Stimulated activated CD8-positive, alpha-beta memory T cell treated with anti-CD3 and anti-CD28 coated beads, Interleukin-15, amount 100 ng/mL, for 1 hour (primary cell): ENCODE measurements around the gene DDX39B.

Experiments
- DNase-seq: peaks from one replicate; pipeline ENCODE4 v3.0.0-alpha.2; 2020; ENCODE audit warnings: low read depth

DDX39B gene

DNA sequence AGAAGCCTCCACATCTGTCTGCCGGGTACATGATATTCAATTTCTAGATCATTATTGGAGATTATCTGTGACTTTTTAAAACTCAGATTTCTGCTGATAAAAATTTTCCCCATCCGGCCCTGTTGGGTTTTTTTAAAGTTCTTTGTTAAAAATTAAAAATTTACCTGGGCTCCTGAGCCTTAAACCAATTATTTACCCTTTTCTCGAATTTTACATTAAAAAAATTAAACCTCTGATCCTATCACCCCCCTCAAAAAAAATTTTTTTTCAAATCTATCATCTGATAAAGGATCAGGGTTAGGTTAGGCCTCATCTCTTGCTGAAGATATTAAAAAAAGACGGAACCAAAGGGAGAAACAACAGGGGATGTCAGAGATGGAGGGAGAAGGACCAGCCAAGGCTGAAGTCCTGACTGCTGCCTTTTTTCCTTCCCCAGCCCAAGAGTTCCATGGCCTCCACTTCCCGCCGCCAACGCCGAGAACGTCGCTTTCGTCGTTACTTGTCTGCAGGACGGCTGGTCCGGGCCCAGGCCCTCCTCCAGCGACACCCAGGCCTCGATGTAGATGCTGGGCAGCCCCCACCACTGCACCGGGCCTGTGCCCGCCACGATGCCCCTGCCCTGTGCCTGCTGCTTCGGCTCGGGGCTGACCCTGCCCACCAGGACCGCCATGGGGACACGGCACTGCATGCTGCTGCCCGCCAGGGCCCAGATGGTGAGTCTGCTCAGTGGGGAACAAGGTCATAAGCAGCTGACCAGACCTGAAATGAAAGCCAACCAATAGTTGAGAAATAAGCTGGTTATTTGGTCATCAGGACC lies 6.1 kb upstream of the DDX39B start:
- DNase-seq, result no peak

DNA sequence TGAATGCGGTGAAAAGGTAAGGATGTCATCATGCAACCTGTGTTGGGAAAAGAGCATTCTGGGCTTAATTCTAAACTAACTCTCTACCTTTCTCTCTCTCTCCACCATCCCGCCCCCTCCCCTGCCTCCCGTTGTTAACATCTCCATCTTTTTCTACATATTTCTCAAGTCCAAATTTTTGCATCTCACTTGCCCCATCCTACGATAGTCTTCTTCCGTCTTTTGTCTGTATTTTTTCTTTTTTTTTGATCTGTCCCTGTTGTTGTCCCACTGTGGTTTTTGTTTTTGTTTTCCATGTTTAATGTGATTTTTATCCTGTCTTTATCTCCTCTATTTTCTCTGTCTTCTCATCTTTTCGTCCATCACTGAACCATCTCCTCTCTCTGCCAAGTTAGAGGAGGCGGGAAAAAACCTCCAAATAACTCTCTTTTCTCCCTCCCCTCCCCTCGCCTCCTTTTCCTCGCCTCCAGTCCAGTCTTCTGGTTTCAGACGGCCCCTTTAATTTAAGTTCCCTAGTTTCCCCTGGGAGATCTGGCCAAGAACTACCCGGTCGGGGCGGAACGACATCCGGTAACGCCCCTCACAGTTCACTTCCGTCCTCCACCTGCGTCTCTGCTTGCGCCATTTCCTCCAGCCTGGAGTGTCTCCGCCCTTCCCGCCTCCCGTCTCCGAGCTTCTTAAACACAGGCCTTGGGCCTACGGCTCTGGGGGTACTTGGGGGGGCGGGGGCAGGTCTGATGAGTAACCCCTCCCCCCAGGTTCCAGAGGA lies 5.3 kb upstream of the DDX39B start, which contains the start of gene NFKBIL1:
Gene NFKBIL1, plus strand, starts transcription at position 651 of the 769 bp plus-strand sequence. Its CDS starts 87 bp downstream, at position 738.
- peak; percentile 80 for DNase-seq

DNA sequence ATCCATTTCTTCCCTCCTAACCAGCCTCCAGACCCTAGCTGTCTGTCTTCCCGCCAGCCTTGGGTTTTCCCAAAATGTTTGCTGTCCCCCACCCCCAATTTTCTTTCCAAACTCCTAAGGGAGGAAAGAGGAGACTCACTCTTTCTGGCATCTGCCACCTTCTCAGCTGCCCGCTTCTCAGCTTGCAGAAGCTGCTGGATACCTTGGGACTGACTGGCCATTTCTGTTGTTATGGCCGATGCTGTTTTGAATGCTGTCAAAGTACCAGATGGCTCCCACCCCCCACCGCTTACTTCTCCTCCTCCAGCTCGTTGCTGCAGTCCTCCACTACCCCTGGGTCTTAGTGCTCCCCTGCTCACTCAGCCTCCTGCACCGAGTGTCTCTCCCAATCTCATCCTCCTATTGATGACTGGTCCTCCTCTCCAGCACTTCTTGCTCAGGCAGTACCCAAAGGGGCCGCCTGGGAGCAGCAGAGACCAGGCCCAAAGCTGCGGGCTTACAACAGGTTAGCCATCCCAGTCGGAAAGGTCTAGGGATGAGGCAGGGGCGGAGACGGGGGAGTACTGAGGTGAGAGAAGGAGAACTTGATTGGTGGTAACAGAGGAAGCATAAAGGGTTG lies 4.6 kb upstream of the DDX39B start, which contains the start of gene ATP6V1G2:
Gene ATP6V1G2, minus strand, starts transcription at position 270 of the 619 bp plus-strand sequence. Its CDS starts 49 bp downstream, at position 221.
- DNase-seq, result peak; percentile 70

DNA sequence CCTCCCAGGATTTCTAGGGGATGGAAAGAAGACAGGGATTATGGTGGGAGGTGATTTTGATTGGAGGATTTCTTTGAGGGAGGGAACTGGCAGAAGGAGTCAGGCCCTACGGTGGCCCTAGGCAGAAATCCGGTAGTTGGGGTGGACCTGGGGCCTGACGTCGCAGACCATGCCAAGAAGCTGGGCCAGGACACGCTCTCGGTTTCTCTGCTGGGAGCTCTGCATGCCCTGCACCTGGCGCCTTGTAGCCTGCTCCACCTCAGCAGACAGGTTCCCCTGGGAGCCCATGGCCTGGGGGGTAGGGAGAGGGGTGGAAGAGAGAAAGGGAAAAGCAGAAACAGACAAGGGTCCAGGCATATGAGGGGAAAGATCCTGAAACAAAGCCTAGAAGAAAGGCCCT lies 3.5 kb upstream of the DDX39B start:
- DNase-seq, result no peak

DNA sequence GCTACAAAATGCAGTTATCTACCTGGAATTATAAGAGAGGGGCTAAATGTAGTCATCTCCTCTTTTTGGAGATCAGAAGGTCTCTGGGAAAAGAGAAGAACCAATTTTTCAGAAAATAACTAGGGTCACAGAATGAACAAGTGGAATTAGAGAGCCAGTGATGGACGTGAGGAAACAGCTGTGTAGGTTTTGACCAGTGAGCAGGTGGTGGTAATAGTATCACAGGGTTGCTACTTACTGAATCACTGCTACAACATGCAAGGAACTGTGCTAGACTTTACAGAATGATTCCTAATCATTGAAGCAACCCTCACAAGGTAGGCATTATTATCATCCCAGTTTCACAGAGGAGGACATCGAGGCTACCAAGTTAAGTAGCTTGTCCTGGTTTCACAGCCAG lies 2.9 kb upstream of the DDX39B start:
- DNase-seq, result no peak

DNA sequence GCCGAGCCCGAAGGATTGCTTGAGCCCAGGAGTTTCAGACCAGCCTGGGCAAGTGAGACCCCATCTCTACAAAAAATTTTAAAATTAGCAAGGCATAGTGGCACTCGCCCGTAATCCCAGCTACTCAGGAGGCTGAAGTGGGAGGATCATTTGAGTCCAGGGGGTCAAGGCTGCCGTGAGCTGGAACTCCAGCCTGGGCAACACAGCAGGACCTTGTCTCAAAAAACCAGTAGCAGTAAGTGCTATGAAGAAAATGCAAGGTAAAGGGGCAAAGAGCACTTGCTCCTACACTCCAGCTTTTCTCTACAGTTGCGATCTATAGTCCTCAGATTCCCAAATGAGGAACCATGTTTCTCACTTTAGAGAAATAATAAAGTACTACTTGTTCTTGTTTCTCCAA lies 1.8 kb upstream of the DDX39B start:
- DNase-seq, result no peak

DNA sequence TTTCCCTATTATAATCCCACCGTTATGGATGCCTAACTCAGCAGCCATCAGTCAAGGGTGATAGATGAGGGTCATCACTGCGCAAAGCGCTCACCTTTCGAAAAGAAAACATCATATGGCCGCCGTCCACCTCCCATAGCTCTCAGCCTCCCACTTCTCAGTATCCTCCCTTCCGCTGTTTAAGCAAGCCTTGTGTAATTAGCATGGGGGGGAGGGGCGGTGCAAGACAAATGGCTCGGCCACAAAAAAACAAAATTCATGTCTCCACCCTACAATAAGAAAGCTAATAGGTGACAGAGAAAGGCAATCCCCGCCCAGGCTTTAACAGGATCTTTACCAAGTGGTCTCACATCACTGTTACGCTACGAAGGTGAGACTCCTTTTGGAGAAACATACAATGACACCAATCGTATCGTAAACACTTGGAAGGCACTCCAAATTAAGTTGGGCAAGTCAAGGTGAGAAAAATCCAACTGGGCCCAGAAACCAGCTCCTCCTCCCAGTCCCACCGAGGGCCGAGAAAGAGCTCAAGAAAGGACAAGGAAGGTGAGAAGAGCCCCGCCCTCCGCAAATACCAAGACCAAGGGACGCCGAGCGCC lies 645 bp downstream of the DDX39B start:
- DNase-seq, result peak; percentile 26

DNA sequence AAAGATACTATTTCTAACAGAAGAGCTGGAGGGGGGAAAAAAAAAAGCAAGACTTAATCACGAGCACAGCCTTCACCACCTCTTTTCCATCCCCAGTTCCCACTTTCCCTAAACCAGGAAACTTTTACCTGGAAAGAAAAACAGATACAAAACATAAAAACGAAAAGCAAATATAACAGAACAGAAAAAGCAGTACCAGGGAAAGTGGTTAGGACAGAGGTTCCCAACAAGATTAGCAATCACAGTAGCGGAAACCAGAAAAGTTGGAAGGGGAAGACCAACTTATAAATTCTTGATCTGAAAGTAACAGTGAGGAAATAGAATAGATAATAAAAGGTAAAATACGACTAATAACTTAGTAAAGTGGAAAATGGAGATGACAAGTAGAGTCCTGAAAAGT lies 1.2 kb downstream of the DDX39B start:
- DNase-seq, result no peak

DNA sequence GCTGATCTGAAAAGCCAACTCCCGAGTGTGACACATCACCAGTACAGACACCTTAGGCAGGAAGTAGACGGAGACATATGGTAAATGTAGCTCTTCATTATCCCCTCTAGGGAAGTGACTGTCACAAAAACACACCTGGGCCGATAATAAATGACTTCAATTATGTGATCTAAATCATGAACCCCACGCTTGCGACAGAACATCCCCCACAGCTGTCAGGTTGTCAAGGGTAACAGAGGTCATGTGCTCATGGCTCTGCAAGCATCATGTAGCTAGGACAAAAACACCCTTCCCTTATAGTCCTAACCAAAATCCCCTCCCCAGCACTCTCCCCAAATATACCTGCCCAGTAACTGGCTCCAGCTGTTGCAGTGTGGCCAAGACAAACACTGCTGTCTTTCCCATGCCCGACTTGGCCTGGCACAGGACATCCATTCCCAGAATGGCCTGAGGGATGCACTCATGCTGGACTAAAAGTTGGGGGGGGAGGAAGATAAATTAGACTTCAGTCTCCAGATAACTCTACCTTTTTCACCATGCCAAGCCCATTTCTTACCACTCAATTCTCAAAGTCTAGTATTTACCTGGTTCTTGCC lies 2.9 kb downstream of the DDX39B start:
- DNase-seq, result no peak

DNA sequence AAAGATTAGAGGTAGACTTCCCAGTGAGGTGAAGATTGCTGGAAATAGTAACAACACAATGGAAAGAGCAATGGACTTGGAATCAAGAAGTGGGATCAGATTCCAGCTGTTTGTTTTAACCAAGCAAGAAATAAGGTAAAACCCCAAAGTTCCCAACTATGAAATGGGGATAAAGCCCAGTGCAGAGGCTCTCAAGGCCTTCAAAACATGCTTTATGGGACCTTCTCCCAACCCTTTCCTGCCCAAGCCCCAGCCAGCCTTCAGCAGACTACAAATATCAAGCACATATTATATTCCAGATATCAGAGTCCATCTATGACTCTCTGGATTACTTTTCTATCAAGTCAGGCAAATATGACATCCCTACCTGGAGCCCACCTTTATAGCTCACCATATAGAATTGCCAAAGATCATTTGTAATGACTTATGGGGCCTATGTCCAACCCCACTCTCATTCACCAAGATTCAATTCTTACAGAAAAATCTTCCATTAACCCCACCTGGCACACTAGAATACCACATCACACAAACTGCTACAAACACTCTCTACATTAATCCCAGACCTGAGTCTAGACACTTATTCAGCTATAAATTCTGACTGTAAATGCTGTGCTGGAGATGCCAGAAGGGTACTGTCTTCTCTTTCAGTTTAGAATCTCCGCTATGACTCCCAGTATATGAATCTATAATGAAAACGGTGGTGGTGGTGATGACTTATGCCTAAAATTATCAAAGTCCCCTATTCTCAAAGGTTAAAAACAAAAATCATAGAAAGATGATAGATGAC lies 6.1 kb downstream of the DDX39B start:
- no peak for DNase-seq

DNA sequence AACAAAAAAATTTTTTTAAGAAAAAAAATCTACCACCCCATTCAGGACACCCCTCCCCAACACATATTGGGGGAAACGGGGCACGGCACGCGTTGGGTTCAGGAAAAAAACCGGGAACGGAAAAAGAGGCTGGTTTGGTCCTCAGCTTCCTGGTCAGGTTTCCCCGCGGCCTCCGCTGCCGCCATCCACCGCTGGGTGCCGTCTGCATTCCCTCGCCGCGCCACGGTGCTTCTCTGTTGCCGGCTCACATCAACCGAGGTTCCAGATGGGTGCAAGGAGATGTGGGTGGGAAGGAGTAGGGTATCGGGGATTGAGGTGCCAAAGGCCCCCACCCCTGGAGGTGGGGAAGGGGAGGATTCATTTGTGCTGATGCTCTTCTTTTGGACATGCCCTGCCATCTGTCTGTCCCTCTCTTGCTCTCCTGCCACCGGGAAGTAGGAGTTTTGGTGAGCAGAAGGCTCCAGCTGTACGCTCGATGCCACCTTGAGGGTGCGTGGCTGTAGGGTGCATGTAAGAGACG lies 7.2 kb downstream of the DDX39B start:
- DNase-seq, result no peak

DNA sequence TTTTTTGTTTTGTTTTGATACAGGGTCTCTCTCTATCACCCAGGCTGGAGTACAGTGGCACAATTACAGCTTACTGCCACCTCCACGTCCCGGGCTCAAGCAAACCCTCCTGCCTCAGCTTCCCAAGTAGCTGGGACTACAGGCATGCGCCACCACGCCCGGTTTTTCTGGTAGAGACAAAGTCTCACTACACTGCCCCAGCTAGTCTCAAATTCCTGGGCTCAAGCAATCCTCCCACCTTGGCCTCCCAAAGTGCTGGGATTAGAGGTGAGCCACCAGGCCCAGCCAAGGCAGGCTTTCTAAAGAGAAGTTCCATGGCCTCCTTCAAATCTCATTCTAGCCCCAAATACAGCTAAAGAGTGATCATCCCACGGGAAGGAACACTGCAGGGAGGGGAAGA lies 7.8 kb downstream of the DDX39B start:
- DNase-seq, result no peak

DNA sequence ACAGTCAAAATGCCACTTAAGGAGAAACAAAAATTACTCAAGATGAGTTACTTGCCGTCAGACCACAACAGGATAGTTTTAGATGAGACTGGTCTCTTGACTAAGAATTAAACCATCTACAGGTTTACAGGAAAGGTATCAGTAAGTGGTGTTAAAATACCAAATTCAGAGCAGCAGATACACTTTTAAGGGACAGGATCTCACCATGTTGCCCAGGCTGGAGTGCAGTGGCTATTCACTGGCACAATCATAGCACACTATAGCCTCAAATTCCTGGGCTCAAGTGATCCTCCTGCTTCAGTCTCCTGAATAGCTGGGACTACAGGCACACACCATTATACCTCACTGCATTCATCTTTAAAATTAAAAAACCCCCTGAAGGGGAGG lies 8.4 kb downstream of the DDX39B start:
- DNase-seq, result no peak

DNA sequence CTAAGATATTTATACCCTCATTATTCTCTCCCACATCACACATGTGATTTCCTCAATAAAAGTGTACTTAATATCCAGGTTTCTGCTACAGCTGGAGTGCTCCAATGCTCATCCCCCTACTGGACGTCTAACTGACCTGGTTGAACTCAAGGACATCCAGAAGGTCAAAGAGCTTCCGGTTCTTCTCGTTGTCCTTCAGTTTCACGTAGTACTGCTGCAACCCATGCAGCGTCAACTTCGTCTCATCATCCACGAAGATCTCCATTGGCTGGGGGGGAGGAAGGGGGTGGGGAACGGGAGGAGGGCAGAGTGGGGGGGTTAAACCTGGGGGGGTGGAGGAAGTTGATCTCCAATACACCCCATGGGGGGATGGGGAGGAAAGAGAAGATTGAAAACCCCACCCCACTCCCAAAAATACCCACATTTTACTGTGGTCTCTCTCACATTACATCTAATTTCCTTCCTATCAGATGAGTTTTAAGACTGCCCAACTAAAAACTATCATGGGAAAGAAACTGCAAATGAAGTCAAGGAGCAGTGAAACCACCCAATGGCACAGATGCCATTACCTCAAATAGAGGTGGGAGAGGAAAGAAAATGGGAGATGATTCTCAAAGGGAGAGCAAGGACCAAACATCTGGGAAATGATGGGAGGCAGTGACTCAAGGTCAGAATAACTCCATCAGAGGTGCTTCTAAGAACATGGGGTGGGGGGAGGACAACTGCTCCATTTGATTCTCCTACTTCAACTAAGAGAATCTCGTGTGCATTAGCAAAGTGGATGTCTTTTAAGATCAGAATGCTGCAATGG lies 9.0 kb downstream of the DDX39B start:
- no peak for DNase-seq

DNA sequence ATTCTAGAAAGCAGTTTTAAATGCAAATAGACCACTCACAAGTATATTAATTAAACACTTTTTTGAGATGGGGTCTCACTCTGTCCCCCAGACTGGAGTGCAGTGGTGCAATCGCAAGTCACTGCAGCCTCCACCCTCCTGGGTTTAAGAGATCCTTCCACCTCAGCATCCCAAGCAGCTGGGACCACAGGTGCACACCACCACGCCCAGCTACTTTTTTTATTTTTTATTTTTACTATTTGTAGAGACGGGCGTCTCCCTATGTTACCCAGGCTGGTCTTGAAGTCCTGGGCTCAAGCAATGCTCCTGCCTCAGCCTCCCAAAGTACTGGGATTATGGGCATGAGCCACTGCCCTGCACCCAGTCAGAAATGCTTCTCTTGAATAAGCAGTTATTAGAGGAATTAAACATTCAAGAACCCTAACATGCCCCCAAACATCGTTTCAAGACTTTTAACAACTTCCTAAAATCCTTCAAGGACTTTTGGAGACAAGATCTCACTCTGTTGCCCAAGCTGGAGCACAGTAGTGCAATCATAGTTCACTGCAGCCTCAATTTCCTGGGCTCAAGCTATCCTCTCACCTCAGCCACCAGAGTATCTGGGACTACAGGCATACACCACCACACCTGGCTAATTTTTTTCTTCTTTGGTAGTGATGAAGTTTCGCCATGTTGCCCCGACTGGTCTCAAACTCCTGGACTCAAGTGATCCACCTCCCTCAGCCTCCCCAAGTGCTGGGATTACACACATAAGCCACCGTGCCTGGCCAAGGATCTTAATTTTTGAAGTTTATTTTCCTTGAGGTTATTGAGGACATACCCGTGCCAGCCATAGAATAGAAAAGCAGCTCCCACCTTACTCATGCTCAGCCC lies 9.8 kb downstream of the DDX39B start:
- DNase-seq, result no peak

DNA sequence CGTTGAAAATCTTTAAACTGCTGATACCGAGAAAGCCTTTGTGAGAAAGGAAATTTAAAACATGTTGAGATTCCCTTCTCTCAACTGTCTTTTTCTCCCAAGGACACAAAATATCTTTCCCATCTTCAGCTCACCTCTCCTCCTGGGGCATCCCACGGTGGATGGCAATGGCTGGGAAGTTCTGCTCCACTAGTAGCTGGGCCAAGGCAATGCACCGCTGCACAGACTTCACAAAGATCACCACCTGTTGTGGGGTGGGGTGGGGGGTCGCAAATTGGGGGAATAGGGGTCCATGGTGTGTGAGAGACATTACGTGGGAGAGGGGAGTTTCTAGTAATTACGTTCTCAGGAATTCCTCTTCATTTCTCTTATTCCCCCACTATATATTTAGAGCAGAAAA lies 10.6 kb downstream of the DDX39B start:
- DNase-seq, result no peak

DNA sequence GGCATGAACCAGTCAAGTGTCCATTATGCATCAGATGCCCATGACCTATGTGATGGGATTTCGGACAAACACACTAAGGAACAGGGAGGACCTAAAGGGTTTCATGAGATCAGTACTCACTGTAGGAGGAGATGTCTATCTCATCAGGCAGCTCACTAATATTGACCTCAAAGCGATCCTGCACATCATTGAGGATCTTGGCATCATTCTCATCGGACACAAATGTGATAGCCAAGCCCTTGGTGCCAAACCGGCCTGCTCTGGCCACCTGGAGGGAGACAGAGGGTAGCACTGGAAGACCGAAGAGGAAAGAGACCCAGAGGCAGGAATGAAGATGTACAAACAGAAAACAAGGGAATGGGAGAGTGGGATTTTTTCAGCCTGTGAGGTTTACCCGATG lies 11.1 kb downstream of the DDX39B start:
- DNase-seq, result no peak

DNA sequence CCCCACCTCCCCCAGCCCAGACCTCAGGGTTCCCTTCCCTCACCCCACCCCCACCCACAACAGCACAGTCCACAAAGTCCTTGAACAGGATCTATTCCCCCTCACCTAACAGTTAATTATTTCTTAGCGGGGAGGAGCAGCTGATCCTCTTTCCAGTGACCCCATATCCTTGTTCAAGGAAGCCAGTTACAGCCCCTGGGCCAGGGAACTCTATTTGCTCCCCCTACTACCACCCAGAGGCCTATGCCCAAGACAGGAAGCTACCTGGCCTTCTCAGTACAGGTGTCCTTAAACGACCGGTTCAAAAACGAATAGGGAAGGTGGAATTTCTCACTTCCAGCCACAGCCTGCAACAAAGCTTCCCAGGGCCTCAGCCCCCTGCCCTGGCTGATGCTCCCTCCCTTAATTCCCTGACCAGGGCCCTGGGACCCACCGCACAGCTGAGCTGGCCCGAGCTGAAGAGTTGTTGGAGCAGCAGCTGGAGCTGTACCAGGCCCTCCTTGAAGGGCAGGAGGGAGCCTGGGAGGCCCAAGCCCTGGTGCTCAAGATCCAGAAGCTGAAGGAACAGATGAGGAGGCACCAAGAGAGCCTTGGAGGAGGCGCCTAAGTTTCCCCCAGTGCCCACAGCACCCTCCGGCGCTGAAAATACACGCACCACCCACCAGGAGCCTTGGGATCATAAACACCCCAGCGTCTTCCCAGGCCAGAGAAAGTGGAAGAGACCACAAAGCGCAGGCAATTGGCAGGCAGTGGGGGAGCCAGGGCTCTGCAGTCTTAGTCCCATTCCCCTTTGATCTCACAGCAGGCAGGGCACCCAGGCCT lies 12.3 kb downstream of the DDX39B start:
- DNase-seq, result no peak
